K562 (cell line): ENCODE data around the gene GLRX2. TPM values are rescaled to one million over a fixed set of nuclear protein-coding genes. Genes with fewer than 3 reads are reported as not detected.
A peak's percentile ranks its signal among the peaks of the same experiment; 100 is the strongest.

Source experiments
- ATF2 ChIP-seq: sonication (generic); formaldehyde crosslinking; IDR thresholded peaks from 2 replicates; pipeline ENCODE4 v1.8.1; 2022; ENCODE audit warnings: missing genetic modification reagents
- CREB1 ChIP-seq, 2 experiments: sonication (generic) in 1 of 2; formaldehyde crosslinking in 1 of 2; IDR thresholded peaks; 2 replicates each; pipeline versions ENCODE4 v1.6.1 to v1.8.0; 2012 to 2022; ENCODE audit warnings: inconsistent platforms in 1 of 2, mild to moderate bottlenecking in 1 of 2, missing genetic modification reagents in 1 of 2, moderate library complexity in 1 of 2
- CREB3 ChIP-seq: fragments of 450-650 bp; conservative IDR thresholded peaks from 2 replicates; pipeline ENCODE4 v1.6.1; 2016; ENCODE audit warnings: missing genetic modification characterization, low read depth, mild to moderate bottlenecking, missing compliant biosample characterization, moderate library complexity
- ELF4 ChIP-seq: fragments of 450-650 bp; formaldehyde crosslinking; IDR thresholded peaks from 2 replicates; pipeline ENCODE4 v1.4.0; 2022; ENCODE audit warnings: missing genetic modification characterization
- ELK1 ChIP-seq: sonication (generic); formaldehyde crosslinking; IDR thresholded peaks from 2 replicates; pipeline ENCODE4 v1.8.1; 2022; ENCODE audit warnings: missing genetic modification reagents
- ESRRA ChIP-seq: fragments of 450-650 bp; IDR thresholded peaks from 2 replicates; pipeline ENCODE4 v1.6.1; 2014; ENCODE audit warnings: low read depth, mild to moderate bottlenecking, moderate library complexity, borderline replicate concordance
- FOXM1 ChIP-seq, 2 experiments: fragments of 450-650 bp in 1 of 2; sonication (generic) in 1 of 2; formaldehyde crosslinking in 1 of 2; IDR thresholded peaks; 2 replicates each; pipeline versions ENCODE4 v1.6.1 to v1.9.0; 2017 to 2022; ENCODE audit warnings: low read depth in 2 of 2, mild to moderate bottlenecking in 2 of 2, missing genetic modification reagents in 1 of 2, moderate library complexity in 1 of 2
- GABPB2 ChIP-seq: fragments of 250-450 bp; sonication (Bioruptor Pico); conservative IDR thresholded peaks from 2 replicates; pipeline ENCODE4 v1.5.1; 2021; ENCODE audit warnings: mild to moderate bottlenecking
- HDAC6 ChIP-seq: IDR thresholded peaks from 2 replicates; pipeline ENCODE4 v1.6.1; 2012; ENCODE audit warnings: low read depth, mild to moderate bottlenecking, control low read depth, inconsistent platforms, low read length, moderate library complexity
- KAT8 ChIP-seq: fragments of 450-650 bp; IDR thresholded peaks from 2 replicates; pipeline ENCODE4 v1.6.1; 2016; ENCODE audit warnings: low read depth, mild to moderate bottlenecking
- MNT ChIP-seq, 2 experiments: fragments of 450-650 bp; conservative IDR thresholded peaks; 2 replicates each; pipeline ENCODE4 v1.6.1; 2017; ENCODE audit warnings: mild to moderate bottlenecking in 2 of 2, moderate library complexity in 2 of 2
- RBBP5 ChIP-seq: fragments of 200-600 bp; sonication (generic); IDR thresholded peaks from 2 replicates; pipeline ENCODE4 v1.6.1; 2012; ENCODE audit warnings: borderline replicate concordance, mild to moderate bottlenecking, low read length, control low read depth, inconsistent platforms; ENCODE audit not compliant: insufficient read depth, poor library complexity, severe bottlenecking
- SMAD1 ChIP-seq: fragments of 150-350 bp; IDR thresholded peaks from 2 replicates; pipeline ENCODE4 v1.6.1; 2014; ENCODE audit warnings: low read length, low read depth; ENCODE audit not compliant: partially characterized antibody
- SMARCA5 ChIP-seq: fragments of 450-650 bp; IDR thresholded peaks from 2 replicates; pipeline ENCODE4 v1.6.1; 2016
- STAT5B ChIP-seq: fragments of 250-450 bp; sonication (Bioruptor Pico); IDR thresholded peaks from 2 replicates; pipeline ENCODE4 v1.8.0; 2021; ENCODE audit warnings: mild to moderate bottlenecking, inconsistent platforms
- TCF7L2 ChIP-seq: fragments of 150-350 bp; IDR thresholded peaks from 2 replicates; pipeline ENCODE4 v1.6.1; 2016; ENCODE audit warnings: low read depth, mild to moderate bottlenecking, low read length, moderate library complexity
- ZNF140 ChIP-seq: fragments of 250-450 bp; sonication (Bioruptor Pico); IDR thresholded peaks from 2 replicates; pipeline ENCODE4 v1.8.0; 2021; ENCODE audit warnings: moderate library complexity, mild to moderate bottlenecking, inconsistent platforms
- ZNF3 ChIP-seq: fragments of 250-450 bp; sonication (Bioruptor Pico); IDR thresholded peaks from 2 replicates; pipeline ENCODE4 v1.5.0; 2021; ENCODE audit warnings: mild to moderate bottlenecking, moderate library complexity
- ZNF324 ChIP-seq: fragments of 250-450 bp; sonication (Bioruptor Pico); IDR thresholded peaks from 2 replicates; pipeline ENCODE4 v1.4.0; 2020; ENCODE audit warnings: mild to moderate bottlenecking
- ZNF347 ChIP-seq: fragments of 450-650 bp; formaldehyde crosslinking; IDR thresholded peaks from 2 replicates; pipeline ENCODE4 v1.4.0; 2020; ENCODE audit warnings: low read depth, mild to moderate bottlenecking, moderate library complexity
- ZNF444 ChIP-seq: fragments of 250-450 bp; sonication (Bioruptor Pico); IDR thresholded peaks from 2 replicates; pipeline ENCODE4 v1.4.0; 2020; ENCODE audit warnings: mild to moderate bottlenecking, moderate library complexity
- ZNF699 ChIP-seq: fragments of 250-450 bp; sonication (Bioruptor Pico); IDR thresholded peaks from 2 replicates; pipeline ENCODE4 v1.8.0; 2021; ENCODE audit warnings: mild to moderate bottlenecking, moderate library complexity; ENCODE audit not compliant: insufficient replicate concordance
- ZSCAN29 ChIP-seq: fragments of 450-650 bp; IDR thresholded peaks from 2 replicates; pipeline ENCODE4 v1.6.1; 2017
- polyA plus RNA-seq, 8 experiments: library from polyadenylated mRNA; depleted of rRNA in 4 of 8; stranded (reverse) in 5 of 8; unstranded in 3 of 8; fragments of >200 nt; fragmentation: Nextera tagmentation in 2 of 8; fragmentation: Illumina TruSeq in 1 of 8; extraction: Ambion mirVana in 2 of 8; extraction: Trizol in 1 of 8; gene quantifications; 2 replicates each; pipeline versions ENCODE4 v1.2.1 to v1.2.3, GENCODE V29; 2011 to 2014; ENCODE audit warnings: inconsistent platforms in 1 of 8, missing spikeins in 1 of 8
- total RNA-seq, 7 experiments: library from RNA; depleted of rRNA in 6 of 7; stranded (reverse); fragments of >200 nt in 6 of 7; fragmentation: Illumina TruSeq in 2 of 7; extraction: Trizol in 2 of 7; gene quantifications; 2 replicates each; pipeline versions ENCODE4 v1.2.1 to v1.2.3, GENCODE V29; 2011 to 2021; ENCODE audit warnings: low replicate concordance in 1 of 7

Gene GLRX2
- total and polyA plus RNA-seq, 9 of the 15 experiments (the other 6 are each of a cell fraction or from before 2014, with no cell fraction given), result 13.3 to 82.6 (median 55.1) TPM

- no peak for TF ChIP-seq STAT5B
- no peak for TF ChIP-seq ZNF140 (CRISPR knock-in tag)
- peak; percentile 82 to 92 for TF ChIP-seq MNT (conservative IDR thresholded peaks at IDR 0.05)
- peak; percentile 84 for TF ChIP-seq CREB1 (IDR thresholded peaks at IDR 0.05)
- TF ChIP-seq CREB1 (CRISPR knock-in tag; IDR thresholded peaks at IDR 0.05), result peak; percentile 72; the same call in 1 of the 2 replicates
- 0 out of 2 replicates have a peak, but pooled peaks have one; percentile 31 for TF ChIP-seq ESRRA
- TF ChIP-seq SMARCA5, result no peak
- no peak for TF ChIP-seq ZNF324 (CRISPR knock-in tag)
- no peak for TF ChIP-seq ZNF3 (CRISPR knock-in tag)
- no peak for TF ChIP-seq ELK1 (CRISPR knock-in tag)
- TF ChIP-seq HDAC6, result no peak
- TF ChIP-seq ZNF347 (CRISPR knock-in tag), result no peak
- TF ChIP-seq KAT8, result no peak
- no peak for TF ChIP-seq FOXM1 (IDR thresholded peaks at IDR 0.05; ENCODE audit: low read depth)
- peak; percentile 67; the same call in 1 of the 2 replicates for TF ChIP-seq FOXM1 (CRISPR knock-in tag; IDR thresholded peaks at IDR 0.05; ENCODE audit: low read depth)
- peak; percentile 20 for TF ChIP-seq SMAD1
- TF ChIP-seq ZNF699, result no peak
- TF ChIP-seq ZNF444, result no peak
- TF ChIP-seq CREB3 (tag), result no peak
- no peak for TF ChIP-seq TCF7L2
- TF ChIP-seq ATF2 (CRISPR knock-in tag), result no peak
- peak; percentile 90 for TF ChIP-seq RBBP5
- TF ChIP-seq ELF4 (CRISPR knock-in tag), result no peak
- TF ChIP-seq ZSCAN29, result no peak
- TF ChIP-seq GABPB2 (CRISPR knock-in tag), result no peak
Measured at GRCh38 chr1:193104907-193105820, at the start of gene GLRX2 (continued).
